Fibroblast of lung (primary cell): ENCODE measurements around the gene MBD3L2B. TPM values are rescaled to one million over a fixed set of nuclear protein-coding genes. Genes with fewer than 3 reads are reported as not detected.
"Not testable (repeated sequence)": the region's sequence is repeated elsewhere in the genome, so short reads cannot be mapped to it uniquely, and the experiment has no call there.

Experiments used
- DNase-seq, 2 donors: peaks; one replicate each; pipeline versions ENCODE4 v3.0.0 to v3.0.0-alpha.2; 2010; ENCODE audit warnings: low read depth in 2 of 2
- H2AFZ ChIP-seq: 2 replicates; pipeline ENCODE4 v1.5.1; 2012; ENCODE audit warnings: low read length, control low read depth, inconsistent platforms
- H3K27ac ChIP-seq: 2 replicates; pipeline ENCODE4 v1.5.1; 2011; ENCODE audit warnings: low read length, control low read depth; ENCODE audit not compliant: insufficient read depth
- H3K27me3 ChIP-seq: 2 replicates; pipeline ENCODE4 v1.5.1; 2011; ENCODE audit warnings: mild to moderate bottlenecking, low read length; ENCODE audit not compliant: control insufficient read depth, insufficient read depth
- H3K36me3 ChIP-seq: 2 replicates; pipeline ENCODE4 v1.5.1; 2011; ENCODE audit warnings: low read length; ENCODE audit not compliant: control insufficient read depth, insufficient read depth
- H3K4me1 ChIP-seq: 2 replicates; pipeline ENCODE4 v1.5.1; 2011; ENCODE audit warnings: low read length; ENCODE audit not compliant: control insufficient read depth, insufficient read depth; ENCODE audit errors: extremely low read depth
- H3K4me2 ChIP-seq: 2 replicates; pipeline ENCODE4 v1.5.1; 2011; ENCODE audit warnings: low read length, control low read depth; ENCODE audit not compliant: insufficient read depth; ENCODE audit errors: extremely low read depth
- H3K4me3 ChIP-seq, 4 experiments: fragments of 200-600 bp in 1 of 4; sonication (generic) in 1 of 4; replicated peaks in 1 of 4; 2 replicates each; pipeline ENCODE4 v1.5.1; 2011 to 2016; ENCODE audit warnings: low read length in 4 of 4, low read depth in 3 of 4, mild to moderate bottlenecking in 3 of 4, control low read depth in 2 of 4, inconsistent platforms in 1 of 4, mixed read lengths in 1 of 4; ENCODE audit not compliant: insufficient read depth in 1 of 4; ENCODE audit errors: control extremely low read depth in 1 of 4
- H3K79me2 ChIP-seq: 2 replicates; pipeline ENCODE4 v1.5.1; 2012; ENCODE audit warnings: mild to moderate bottlenecking, low read length, inconsistent platforms; ENCODE audit not compliant: control insufficient read depth, insufficient read depth
- H3K9ac ChIP-seq: 2 replicates; pipeline ENCODE4 v1.5.1; 2011; ENCODE audit warnings: mild to moderate bottlenecking, low read length, control low read depth; ENCODE audit not compliant: insufficient read depth
- H3K9me3 ChIP-seq: 2 replicates; pipeline ENCODE4 v1.5.1; 2012; ENCODE audit warnings: low read depth, low read length; ENCODE audit not compliant: control insufficient read depth, insufficient read depth
- H4K20me1 ChIP-seq: 2 replicates; pipeline ENCODE4 v1.5.1; 2011; ENCODE audit warnings: low read length; ENCODE audit not compliant: control insufficient read depth, insufficient read depth; ENCODE audit errors: extremely low read depth
- CTCF ChIP-seq, 2 donors: IDR thresholded peaks in 1 of 2; conservative IDR thresholded peaks in 1 of 2; 1 replicate in 1 of 2; 2 replicates in 1 of 2; pipeline ENCODE4 v1.5.1; 2011 to 2012; ENCODE audit warnings: low read length in 2 of 2, control low read depth in 1 of 2, inconsistent platforms in 1 of 2, low read depth in 1 of 2, mild to moderate bottlenecking in 1 of 2
- EZH2 ChIP-seq: IDR thresholded peaks from 2 replicates; pipeline ENCODE4 v1.5.1; 2012; ENCODE audit warnings: low read length, control low read depth, mild to moderate bottlenecking; ENCODE audit errors: missing control alignments
- polyA plus RNA-seq, 2 donors: library from polyadenylated mRNA; depleted of rRNA in 1 of 2; stranded (reverse) in 1 of 2; unstranded in 1 of 2; fragments of >200 nt; gene quantifications; 2 replicates each; pipeline ENCODE4 v1.2.1, GENCODE V29; 2011 to 2012; ENCODE audit warnings: missing spikeins in 1 of 2
- total RNA-seq: library from RNA; depleted of rRNA; stranded (reverse); fragments of >200 nt; gene quantifications from 2 replicates; pipeline ENCODE4 v1.2.1, GENCODE V29; 2014

The MBD3L2B gene
- total and polyA plus RNA-seq, 2 donors (not counting 1 experiment from before 2014, with no cell fraction given), result not detected

DNA sequence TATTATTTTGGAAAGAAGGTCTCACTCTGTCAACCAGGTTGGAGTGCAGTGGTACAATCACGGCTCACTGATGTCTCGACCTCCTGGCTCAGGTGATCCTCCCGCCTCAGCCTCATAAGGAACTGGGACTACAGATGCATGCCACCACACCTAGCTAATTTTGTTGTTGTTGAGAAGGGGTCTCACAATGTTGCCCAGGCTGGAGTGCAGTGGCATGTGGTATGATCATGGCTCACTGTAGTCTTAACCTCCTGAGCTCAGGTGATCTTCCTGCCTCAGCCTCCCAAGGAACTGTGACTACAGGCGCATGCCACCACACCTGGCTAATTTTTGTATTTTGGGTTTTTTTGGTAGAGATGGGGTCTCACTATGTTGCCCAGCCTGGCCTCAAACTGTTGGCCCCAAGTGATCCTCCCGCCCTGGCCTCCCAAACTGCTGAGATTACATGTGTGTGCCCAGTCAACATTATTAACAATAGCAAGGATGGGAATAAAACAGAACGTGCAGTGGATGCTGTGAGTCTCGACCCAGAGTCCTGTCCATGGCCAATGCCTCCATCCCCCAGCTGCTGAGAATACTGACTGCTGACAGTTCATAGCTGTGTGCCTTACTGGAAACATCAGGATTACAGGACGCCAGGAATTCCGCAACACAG, 42.7 kb upstream of the MBD3L2B start:
- DNase-seq, result no peak
- Histone ChIP-seq H3K36me3 (no peaks in the 10 kb centered on the region), H3K79me2 (no peaks in the 10 kb centered on the region), H4K20me1 (no peaks in the 10 kb centered on the region), H2AFZ (no peak overlapping the region), H3K27ac (no peak overlapping the region), H3K4me2 (no peak overlapping the region), H3K9ac (no peak overlapping the region), H3K4me1 (no peaks in the 10 kb centered on the region), H3K9me3 (no peaks in the 10 kb centered on the region), H3K4me3 (no peak overlapping the region), H3K27me3 (no peaks in the 10 kb centered on the region)
- TF ChIP-seq CTCF (conservative IDR thresholded peaks at IDR 0.05 in 1 of 2, IDR thresholded peaks at IDR 0.05 in 1 of 2; ENCODE audit: low read depth in 1 of 2, low read length in 2 of 2) (no peak), EZH2 (no peak)

GRCh38 chr19:7063339-7063738, 42.1 kb upstream of the MBD3L2B start:
- H3K9ac ChIP-seq, result no peak overlapping the region
- H3K27me3 ChIP-seq, result no peaks in the 10 kb centered on the region
- no peak overlapping the region for H3K27ac ChIP-seq
- H3K36me3 ChIP-seq, result no peaks in the 10 kb centered on the region
- DNase-seq, result no peak
- no peaks in the 10 kb centered on the region for H4K20me1 ChIP-seq
- H3K4me2 ChIP-seq, result no peak overlapping the region
- no peaks in the 10 kb centered on the region for H3K4me1 ChIP-seq
- no peaks in the 10 kb centered on the region for H3K9me3 ChIP-seq
- H3K79me2 ChIP-seq, result no peaks in the 10 kb centered on the region
- TF ChIP-seq EZH2 (no peak), CTCF (conservative IDR thresholded peaks at IDR 0.05 in 1 of 2, IDR thresholded peaks at IDR 0.05 in 1 of 2; ENCODE audit: low read depth in 1 of 2, low read length in 2 of 2) (no peak)
- H2AFZ ChIP-seq, result no peak overlapping the region
- H3K4me3 ChIP-seq, result no peak overlapping the region

- H3K4me2 ChIP-seq, H4K20me1 ChIP-seq, H3K79me2 ChIP-seq, H3K27ac ChIP-seq, DNase-seq, H3K9me3 ChIP-seq, H2AFZ ChIP-seq, H3K4me3 ChIP-seq, H3K4me1 ChIP-seq, H3K9ac ChIP-seq, H3K27me3 ChIP-seq, H3K36me3 ChIP-seq: not testable (repeated sequence)
Observed at GRCh38 chr19:7059977-7060376, 38.7 kb upstream of the MBD3L2B start.

DNA sequence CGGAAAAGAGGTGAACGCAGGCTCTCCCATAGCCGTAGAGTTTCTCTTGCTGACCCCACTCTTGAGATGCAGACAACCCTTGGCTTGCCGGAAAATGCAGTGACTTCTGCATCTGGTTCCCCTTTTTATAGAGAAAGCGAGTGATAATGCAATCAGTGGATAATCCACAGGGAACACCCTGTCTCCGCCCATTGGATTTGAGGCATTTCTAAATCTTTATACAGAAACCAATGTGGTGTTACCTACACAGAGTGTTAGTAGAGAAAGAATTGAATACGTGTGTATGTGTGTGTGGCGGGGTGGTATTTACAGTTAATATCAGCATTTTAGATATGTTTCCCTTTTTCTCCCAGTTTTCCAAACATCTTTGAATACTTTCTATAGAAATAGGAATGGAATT, 37.3 kb upstream of the MBD3L2B start, which contains the start of gene MBD3L3:
Gene MBD3L3 (minus strand): TSS at position 101 of the 400 bp plus-strand sequence. CDS start 71 bp downstream, at position 30.
- not testable (repeated sequence) for H3K9ac ChIP-seq, H4K20me1 ChIP-seq, DNase-seq, H3K4me2 ChIP-seq, H3K27me3 ChIP-seq, H3K9me3 ChIP-seq, H3K4me3 ChIP-seq, H3K4me1 ChIP-seq, H3K36me3 ChIP-seq, H3K27ac ChIP-seq, H2AFZ ChIP-seq, H3K79me2 ChIP-seq

DNA sequence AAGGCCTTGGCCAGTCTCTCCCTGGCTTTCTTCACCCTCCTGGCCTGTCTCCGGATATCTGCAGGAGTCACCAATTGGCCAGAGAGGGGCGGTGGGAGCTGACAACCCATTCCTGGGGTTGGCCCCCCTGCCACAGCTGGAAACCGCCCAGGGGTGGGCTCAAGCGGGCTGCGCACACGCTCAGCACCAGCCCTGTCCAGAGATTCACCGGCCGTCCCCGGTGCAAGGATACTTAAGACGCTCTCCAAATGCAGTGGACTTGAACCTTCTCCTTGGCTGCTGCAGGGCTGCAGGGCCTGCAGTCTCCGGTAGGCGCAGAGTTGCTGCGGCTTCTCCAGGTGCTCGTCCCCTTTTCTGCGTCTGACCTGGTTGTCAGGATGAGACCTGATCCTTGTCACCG, 35.1 kb upstream of the MBD3L2B start:
- not testable (repeated sequence) for H3K4me2 ChIP-seq, H3K4me1 ChIP-seq, H2AFZ ChIP-seq, H3K27ac ChIP-seq, H3K36me3 ChIP-seq, H3K79me2 ChIP-seq, H3K9me3 ChIP-seq, H4K20me1 ChIP-seq, H3K9ac ChIP-seq, H3K27me3 ChIP-seq, DNase-seq, H3K4me3 ChIP-seq
